HG02571 (cell line): ENCODE data around the gene TM9SF1.

Source experiments
- ATAC-seq: cut with Tn5 transposase; IDR thresholded peaks from one replicate; pipeline ENCODE4 v1.9.1; 2021; ENCODE audit warnings: mild to moderate bottlenecking, moderate library complexity; ENCODE audit not compliant: unreplicated experiment

Gene TM9SF1

DNA sequence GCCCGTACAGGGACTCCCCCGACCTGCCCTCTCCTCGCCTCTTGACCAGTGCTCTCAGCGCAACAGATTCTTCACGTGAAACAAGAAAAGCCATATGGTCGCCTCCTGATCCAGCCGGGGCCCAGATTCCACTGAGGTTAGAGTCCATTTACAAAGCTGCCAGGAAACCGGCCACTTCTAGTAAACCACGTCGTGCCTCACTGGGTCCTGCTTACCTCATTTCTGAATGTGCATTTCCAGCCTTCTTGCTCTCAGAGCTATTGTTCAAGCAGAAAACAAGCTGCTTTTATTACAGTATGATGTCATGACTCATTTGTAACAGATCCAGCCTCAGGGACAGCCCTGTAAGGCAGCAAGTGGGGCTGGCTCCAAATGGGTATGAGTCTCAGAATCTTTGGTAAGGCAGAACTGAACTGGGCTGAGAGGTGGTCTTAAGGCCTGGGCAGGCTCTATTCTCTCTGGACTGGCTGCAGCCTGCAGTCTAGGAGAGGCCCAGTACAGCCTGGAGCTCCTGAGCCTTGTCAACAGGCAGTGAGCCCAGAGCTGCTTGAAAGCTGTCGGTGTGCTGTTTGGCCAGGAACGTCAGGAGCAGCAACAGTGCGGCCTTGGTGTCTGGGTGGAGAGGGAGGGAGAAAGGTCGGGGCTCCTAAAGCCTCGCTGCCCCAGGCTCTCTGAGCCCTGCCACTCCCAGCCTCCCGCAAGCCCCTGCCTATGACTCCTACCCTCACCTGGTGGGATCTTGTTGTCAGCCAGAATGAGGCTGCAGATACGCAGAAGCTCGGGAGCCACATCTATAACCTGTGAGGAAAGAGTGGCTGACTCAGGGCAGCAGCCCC is 15.1 kb downstream of the TM9SF1 start:
- no peak for ATAC-seq

DNA sequence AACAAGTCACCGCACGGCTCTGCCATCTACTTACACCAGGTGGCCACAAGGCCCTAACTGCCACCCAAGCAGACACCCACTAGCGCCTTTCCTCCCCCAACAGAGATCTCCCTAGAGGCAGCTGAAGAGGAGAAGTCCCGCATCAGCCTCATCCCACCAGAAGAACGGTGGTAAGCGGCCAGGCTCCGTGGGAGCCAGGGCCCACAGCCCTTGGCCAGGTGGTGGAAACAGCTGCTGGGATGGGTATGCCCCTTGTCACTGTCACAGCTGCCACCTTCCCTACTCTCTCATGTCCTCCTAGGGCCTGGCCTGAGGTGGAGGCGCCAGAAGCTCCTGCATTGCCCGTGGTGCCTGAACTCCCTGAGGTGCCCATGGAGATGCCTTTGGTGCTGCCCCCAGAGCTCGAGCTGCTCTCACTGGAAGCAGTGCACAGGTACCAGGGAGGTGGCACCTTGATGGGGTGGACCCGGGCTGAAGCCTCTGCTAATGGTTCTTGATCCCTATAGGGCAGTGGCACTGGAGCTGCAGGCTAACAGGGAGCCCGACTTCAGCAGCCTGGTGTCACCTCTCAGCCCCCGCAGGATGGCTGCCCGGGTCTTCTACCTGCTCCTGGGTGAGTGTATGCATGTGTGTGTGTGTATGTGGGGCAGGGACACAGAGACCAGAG is 15.8 kb downstream of the TM9SF1 start:
- ATAC-seq, result no peak

GRCh38 chr14:24178399-24179178 is 16.7 kb downstream of the TM9SF1 start:
- no peak for ATAC-seq

DNA sequence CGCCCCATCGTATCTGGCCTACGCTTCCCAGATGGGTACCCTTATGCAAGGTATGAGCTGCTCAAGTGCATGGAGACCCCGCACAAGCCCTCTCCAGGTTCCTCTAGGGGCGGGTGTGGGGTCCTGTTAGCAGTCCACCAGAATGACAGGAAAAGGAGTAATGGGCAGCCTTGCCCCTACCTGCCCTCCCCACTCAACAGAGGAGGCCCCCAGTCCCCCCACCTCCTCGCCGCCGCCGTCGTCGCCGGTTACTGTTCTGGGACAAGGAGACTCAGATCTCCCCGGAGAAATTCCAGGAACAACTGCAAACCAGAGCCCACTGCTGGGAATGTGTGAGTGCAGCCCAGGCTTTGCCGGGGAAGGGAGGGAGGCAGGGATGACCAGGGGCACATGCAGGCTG is 17.4 kb downstream of the TM9SF1 start:
- ATAC-seq, result no peak

GRCh38 chr14:24177041-24177825 is 18.0 kb downstream of the TM9SF1 start:
- ATAC-seq, result no peak

- ATAC-seq, result no peak
These were observed 18.6 kb downstream of the TM9SF1 start for GRCh38 chr14:24176599-24176998.

GRCh38 chr14:24172871-24173281 is 22.4 kb downstream of the TM9SF1 start:
- ATAC-seq, result no peak

GRCh38 chr14:24172261-24172860 is 22.9 kb downstream of the TM9SF1 start:
- ATAC-seq, result no peak

DNA sequence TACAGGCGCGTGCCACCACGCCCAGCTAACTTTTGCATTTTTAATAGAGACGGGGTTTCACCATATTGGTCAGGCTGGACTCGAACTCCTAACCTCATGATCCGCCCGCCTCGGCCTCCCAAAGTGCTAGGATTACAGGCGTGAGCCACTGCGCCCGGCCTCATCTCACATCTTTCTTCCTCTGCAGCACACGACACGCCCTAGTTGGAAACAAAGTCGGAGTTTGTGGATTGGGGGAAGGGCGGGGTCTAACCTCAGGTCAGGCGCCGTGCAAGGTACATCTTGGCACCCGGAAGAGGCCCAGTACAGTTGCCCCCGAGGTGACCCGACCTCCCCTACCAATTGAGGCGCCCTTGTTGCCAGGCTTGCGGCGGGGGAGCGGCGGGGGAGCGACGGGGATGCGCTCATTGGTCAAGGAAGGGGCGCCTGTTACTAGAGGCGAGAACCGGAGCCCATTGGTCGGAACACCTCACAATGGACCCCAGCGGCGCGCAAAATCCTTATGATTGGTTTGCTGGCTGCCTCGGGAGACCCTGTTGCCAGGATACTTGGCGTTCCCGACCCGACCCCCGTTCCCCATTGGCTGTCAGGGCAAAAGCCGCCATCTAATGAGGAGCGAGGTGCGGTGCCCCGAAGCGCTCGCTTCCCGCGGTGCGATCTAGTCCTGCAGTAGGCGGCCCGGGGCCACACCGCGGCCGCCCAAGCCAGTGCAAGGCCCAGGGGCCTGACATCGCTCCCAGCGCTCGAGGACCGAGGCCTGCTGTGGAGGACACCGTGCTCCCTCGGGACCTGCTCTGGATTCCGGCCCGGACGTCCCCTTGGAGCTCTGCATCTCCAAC is 23.6 kb downstream of the TM9SF1 start, which contains the start of gene REC8:
REC8 (plus strand) TSS at position 659 of the 839 bp plus-strand sequence. CDS start 473 bp downstream, outside the sequence.
- ATAC-seq, result peak; percentile 64

DNA sequence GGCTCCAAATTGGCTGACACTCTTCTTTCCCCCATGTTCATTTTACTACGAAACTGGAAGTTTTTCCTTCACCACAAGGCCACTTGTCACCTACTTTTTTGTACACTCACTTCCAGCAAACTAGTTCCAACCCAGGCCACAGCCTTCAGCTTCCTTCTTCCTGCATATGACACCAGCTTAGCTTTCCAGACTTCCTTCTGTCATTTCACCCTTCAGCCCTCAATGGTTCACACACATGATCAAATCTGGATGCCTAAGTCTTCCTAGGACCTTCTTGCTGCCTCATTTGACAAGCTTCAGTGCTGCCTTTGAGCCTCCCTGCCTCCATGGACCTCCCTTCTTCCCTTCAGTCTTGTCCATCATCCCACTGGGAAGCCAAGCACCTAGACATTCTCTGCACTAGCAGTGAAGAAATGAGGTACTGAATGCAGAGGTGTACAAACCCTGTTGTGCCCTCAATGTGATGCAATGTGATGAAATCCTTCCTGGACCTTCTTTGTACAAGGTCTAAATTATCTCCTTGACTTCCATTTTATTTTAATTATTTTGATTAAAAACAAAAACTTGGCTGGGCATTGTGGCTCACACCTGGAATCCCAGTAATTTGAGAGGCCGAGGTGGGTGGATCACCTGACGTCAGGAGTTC is 27.6 kb downstream of the TM9SF1 start:
- no peak for ATAC-seq

- ATAC-seq, result no peak
These were observed 29.5 kb downstream of the TM9SF1 start for GRCh38 chr14:24165785-24166184.

DNA sequence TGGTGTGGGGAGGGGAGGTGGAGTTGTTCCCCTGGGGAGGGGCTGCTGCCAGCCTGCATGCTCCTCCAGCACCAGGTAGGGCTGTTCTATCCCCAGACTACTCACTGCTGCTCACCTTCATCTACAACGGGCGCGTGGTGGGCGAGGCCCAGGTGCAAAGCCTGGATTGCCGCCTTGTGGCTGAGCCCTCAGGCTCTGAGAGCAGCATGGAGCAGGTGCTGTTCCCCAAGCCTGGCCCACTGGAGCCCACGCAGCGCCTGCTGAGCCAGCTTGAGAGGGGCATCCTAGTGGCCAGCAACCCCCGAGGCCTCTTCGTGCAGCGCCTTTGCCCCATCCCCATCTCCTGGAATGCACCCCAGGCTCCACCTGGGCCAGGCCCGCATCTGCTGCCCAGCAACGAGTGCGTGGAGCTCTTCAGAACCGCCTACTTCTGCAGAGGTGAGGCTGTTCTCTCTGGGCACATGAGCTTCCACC is 30.7 kb downstream of the TM9SF1 start:
- ATAC-seq, result no peak

- no peak for ATAC-seq
These were observed 33.1 kb downstream of the TM9SF1 start for GRCh38 chr14:24162093-24162492.

- peak; percentile 70 for ATAC-seq
These were observed 34.1 kb downstream of the TM9SF1 start, which contains the start of gene IRF9 for GRCh38 chr14:24160850-24161804. Gene IRF9 (plus strand): TSS chr14:24161265. CDS start chr14:24162145, 880 bp downstream.

DNA sequence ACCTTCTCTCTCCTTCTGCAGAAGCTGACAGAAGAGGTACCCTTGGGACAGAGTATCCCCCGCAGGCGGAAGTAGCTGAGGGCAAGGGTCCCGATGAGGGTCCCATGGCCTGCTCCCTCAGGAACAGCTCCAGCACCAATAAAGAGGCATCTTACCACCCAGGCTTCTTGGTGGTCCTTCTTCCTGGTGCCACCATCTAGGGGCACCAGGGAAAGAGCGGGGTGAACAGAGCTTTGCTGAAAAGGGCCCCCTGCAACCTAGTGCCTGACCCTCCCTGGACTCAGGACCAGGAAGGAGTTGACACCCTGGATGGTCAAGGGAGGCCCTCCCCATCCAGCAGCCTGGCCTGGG is 34.8 kb downstream of the TM9SF1 start:
- no peak for ATAC-seq

DNA sequence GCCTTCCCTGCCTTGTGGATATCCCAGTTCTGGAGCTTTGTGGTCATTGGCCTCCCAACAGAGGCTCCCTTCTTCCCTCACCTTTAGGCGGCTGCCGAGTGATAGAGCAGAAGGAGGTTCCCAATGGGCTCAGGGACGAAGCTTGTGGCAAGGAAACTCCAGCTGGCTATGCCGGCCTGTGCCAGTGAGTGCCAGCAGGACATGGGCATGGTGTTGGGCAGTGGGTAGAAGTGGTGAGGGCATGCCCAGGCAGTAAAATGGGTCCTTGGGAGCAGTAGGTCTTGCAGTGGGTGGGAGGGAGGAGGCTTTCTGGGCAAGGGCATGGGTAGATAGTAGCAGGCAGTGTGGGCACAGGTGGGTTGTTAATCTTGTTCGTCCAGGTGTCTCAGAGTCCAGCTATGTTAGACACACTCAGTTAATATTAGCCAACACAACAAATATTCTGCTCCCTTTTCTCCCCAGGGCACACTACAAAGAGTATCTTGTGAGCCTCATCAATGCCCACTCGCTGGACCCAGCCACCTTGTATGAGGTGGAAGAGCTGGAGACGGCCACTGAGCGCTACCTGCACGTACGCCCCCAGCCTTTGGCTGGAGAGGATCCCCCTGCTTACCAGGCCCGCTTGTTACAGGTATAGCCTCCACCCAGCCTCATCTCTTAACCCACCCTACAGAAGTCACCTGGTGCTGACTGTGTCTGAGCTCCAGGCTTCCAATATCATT is 35.3 kb downstream of the TM9SF1 start:
- ATAC-seq, result no peak

- ATAC-seq, result no peak
These were observed 37.9 kb downstream of the TM9SF1 start for GRCh38 chr14:24157331-24157730.
